GM20000 (cell line): ENCODE results near the gene CBY1.

Source experiments
- DNase-seq: peaks from one replicate; pipeline ENCODE4 v3.0.0; 2012; ENCODE audit warnings: low spot score
- CTCF ChIP-seq: IDR thresholded peaks from 2 replicates; pipeline ENCODE4 v1.5.1; 2012; ENCODE audit warnings: mild to moderate bottlenecking, control low read depth; ENCODE audit errors: extremely low read depth, missing control alignments

The CBY1 gene

DNA sequence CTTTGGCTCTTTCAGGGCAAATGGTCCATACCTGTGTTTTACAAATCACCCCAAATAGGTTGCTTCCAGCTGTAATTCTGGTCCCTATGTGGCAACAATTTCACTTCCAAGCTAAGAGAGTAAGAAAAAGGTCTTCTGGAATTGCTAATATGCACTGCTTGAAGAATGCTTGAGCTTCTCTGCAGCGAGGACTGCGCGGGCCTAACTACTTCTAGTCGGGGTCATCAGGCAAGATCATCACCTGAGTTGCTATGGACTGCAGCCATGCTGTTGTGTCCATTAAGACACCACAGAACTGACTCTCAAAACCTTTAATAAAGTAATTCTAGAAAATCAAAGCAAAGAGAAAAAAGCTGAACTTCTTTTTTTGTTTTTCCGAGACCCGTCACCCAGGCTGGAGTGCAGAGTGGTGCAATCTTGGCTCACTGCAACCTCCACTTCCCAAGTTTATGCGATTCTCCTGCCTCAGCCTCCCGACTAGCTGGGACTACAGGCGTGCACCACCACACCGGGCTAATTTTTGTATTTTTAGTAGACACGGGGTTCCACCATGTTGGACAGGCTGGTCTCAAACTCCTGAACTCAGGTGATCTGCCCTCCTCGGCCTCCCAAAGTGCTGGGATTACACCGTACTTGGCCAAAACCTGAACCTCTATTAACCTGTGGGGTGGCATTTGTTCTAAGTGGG is 42.1 kb downstream of the CBY1 start:
- TF ChIP-seq CTCF, result no peak
- DNase-seq, result no peak

GRCh38 chr22:38699143-38699542 is 42.7 kb downstream of the CBY1 start:
- no peak for DNase-seq
- TF ChIP-seq CTCF, result no peak

GRCh38 chr22:38699784-38700183 is 43.3 kb downstream of the CBY1 start:
- no peak for TF ChIP-seq CTCF
- no peak for DNase-seq

DNA sequence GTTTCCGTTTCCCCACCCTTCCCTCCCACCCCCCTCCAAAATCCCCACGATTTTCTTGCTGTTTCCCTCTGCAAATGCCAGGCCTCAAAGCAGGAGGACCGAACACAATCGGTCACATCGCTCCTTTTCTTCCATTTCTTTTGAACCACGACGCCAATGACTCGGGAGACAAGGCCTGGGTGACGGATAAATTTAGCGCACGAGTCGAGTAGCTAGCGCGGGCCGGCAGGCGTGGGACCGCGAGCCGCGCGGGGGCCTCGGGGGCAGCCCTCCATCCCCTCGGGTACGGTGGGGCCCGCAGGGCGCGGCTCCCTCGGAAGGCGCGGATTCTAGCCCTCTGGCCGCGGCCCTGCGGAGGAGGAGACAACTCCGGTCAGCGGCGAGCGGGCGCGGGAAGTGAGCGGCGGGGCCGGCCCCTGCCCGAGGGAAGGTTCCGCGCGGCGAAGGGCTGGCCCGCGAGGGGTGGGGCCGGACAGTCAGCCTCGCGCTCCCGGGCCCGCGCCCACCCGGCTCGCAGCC is 43.9 kb downstream of the CBY1 start:
- TF ChIP-seq CTCF, result no peak
- no peak for DNase-seq

- peak; percentile 98 for DNase-seq
- no peak for TF ChIP-seq CTCF
Observed at GRCh38 chr22:38700789-38701628, 44.6 kb downstream of the CBY1 start, which contains the start of gene JOSD1. JOSD1 (minus strand) TSS chr22:38700943; CDS start chr22:38699987, 956 bp downstream.

DNA sequence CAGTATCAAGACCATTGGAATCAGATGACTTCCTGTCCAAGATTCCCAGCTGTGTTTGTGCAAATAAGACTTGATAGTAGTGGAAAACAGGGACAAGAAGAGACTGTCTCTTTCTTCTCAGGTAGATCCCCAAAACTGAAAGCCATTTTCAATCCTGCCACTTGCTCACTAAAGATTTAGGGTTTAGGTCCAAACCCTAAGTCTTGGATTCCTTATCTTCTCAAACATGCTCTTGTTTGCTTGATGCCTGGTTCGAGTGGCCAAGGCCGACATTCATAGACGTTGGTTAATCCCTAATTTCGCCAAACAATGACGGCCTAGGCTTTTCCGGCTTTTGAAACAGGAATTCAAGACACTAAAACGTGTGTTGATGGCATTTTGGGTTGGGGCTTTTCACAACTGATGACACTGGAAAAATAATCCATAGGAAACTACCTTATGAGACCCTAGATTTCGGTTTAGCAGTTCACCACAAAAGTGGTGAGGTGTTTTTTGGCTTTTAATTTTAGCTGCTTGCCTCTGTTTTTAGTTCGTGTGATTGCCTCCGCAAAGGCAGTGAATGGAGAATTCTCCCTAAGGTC is 48.3 kb downstream of the CBY1 start:
- DNase-seq, result no peak
- no peak for TF ChIP-seq CTCF
